PC-3 (cell line): ENCODE data around the gene CTDNEP1. TPM values are rescaled to one million over a fixed set of nuclear protein-coding genes. Genes with fewer than 3 reads are reported as not detected.
A peak's percentile ranks its signal among the peaks of the same experiment; 100 is the strongest.

Experiments
- ATAC-seq: fragments of 200-7000 bp; cut with Tn5 transposase; 2 replicates; pipeline ENCODE4 v1.9.1; 2020; ENCODE audit warnings: mild to moderate bottlenecking, moderate library complexity
- BruUV-seq: library from RNA; stranded (reverse); fragments of 400-500 nt; replicated peaks from 2 replicates; lab custom pipeline; 2021; lab: Mats Ljungman, UMichigan
- CTCF ChIA-PET: fragments of 300-600 bp; sonication (Branson Sonifier 250); formaldehyde crosslinking; loops from one replicate; lab custom pipeline; 2022; ENCODE audit warnings: antibody characterized with exemption; lab: Charles Lee
- POLR2A ChIA-PET: fragments of 300-600 bp; sonication (Branson Sonifier 250); formaldehyde crosslinking; loops from one replicate; lab custom pipeline; 2022; ENCODE audit warnings: antibody characterized with exemption; ENCODE audit not compliant: unreplicated experiment; lab: Charles Lee
- DNase-seq: peaks from one replicate; pipeline ENCODE4 v3.0.0-alpha.2; 2015
- H2AFZ ChIP-seq: fragments of 300-600 bp; sonication (generic); 2 replicates; pipeline ENCODE4 v1.6.0; 2016; ENCODE audit warnings: antibody characterized with exemption, low read length
- H3F3A ChIP-seq: fragments of 300-600 bp; sonication (generic); one replicate; pipeline ENCODE4 v1.6.0; 2017; ENCODE audit warnings: antibody characterized with exemption, low read length, control low read depth, mild to moderate bottlenecking; ENCODE audit not compliant: unreplicated experiment
- H3K27ac ChIP-seq: fragments of 300-600 bp; sonication (generic); 2 replicates; pipeline ENCODE4 v1.5.1; 2016; ENCODE audit warnings: mild to moderate bottlenecking, low read length
- H3K27me3 ChIP-seq: fragments of 300-600 bp; sonication (generic); 2 replicates; pipeline ENCODE4 v1.6.1; 2016; ENCODE audit warnings: low read length, mixed read lengths
- H3K36me3 ChIP-seq: fragments of 300-600 bp; sonication (generic); 2 replicates; pipeline ENCODE4 v1.6.1; 2016; ENCODE audit warnings: low read depth, mixed run types, low read length, mixed read lengths
- H3K4me1 ChIP-seq: fragments of 300-600 bp; sonication (generic); 2 replicates; pipeline ENCODE4 v1.5.1; 2016; ENCODE audit warnings: low read length; ENCODE audit not compliant: insufficient read depth
- H3K4me2 ChIP-seq: fragments of 300-600 bp; sonication (generic); 2 replicates; pipeline ENCODE4 v1.6.0; 2016; ENCODE audit warnings: low read length
- H3K4me3 ChIP-seq: fragments of 300-600 bp; sonication (generic); 2 replicates; pipeline ENCODE4 v1.5.1; 2016; ENCODE audit warnings: mild to moderate bottlenecking, low read length, mixed read lengths
- H3K79me2 ChIP-seq: fragments of 300-600 bp; sonication (generic); 2 replicates; pipeline ENCODE4 v1.6.1; 2017; ENCODE audit warnings: low read length, mixed read lengths
- H3K9ac ChIP-seq: fragments of 300-600 bp; sonication (generic); 2 replicates; pipeline ENCODE4 v1.6.0; 2016; ENCODE audit warnings: mild to moderate bottlenecking, low read length
- H3K9me2 ChIP-seq: fragments of 300-600 bp; sonication (generic); replicated peaks from 2 replicates; pipeline ENCODE4 v1.6.1; 2016; ENCODE audit warnings: mixed run types, low read length, mixed read lengths
- H3K9me3 ChIP-seq: fragments of 300-600 bp; sonication (generic); 2 replicates; pipeline ENCODE4 v1.6.1; 2016; ENCODE audit warnings: low read length, mixed read lengths
- H4K20me1 ChIP-seq: fragments of 300-600 bp; sonication (generic); 2 replicates; pipeline ENCODE4 v1.6.1; 2016; ENCODE audit warnings: low read length, mixed read lengths
- CTCF ChIP-seq: fragments of 300-600 bp; sonication (generic); conservative IDR thresholded peaks from 2 replicates; pipeline ENCODE4 v1.5.1; 2017; ENCODE audit warnings: antibody characterized with exemption, low read depth, mild to moderate bottlenecking, low read length
- EZH2 ChIP-seq: fragments of 300-600 bp; sonication (generic); IDR thresholded peaks from one replicate; pipeline ENCODE4 v1.6.1; 2017; ENCODE audit warnings: antibody characterized with exemption, mild to moderate bottlenecking, low read length; ENCODE audit not compliant: unreplicated experiment
- EZH2phosphoT487 ChIP-seq: fragments of 300-600 bp; sonication (generic); IDR thresholded peaks from 2 replicates; pipeline ENCODE4 v1.6.1; 2018; ENCODE audit warnings: mild to moderate bottlenecking, antibody characterized with exemption, low read length, borderline replicate concordance
- intact Hi-C: fragments of 100-400 bp; cut with micrococcal nuclease; formaldehyde crosslinking; loops from 2 replicates; pipeline ENCODE4 v1.9.0; 2023
- total RNA-seq: library from RNA; depleted of rRNA; stranded (reverse); fragments of >200 nt; gene quantifications from 2 replicates; pipeline ENCODE4 v1.2.3, GENCODE V29; 2014

The CTDNEP1 gene
- total RNA-seq, 1 experiment from 2014 or later: 52.4 TPM

GRCh38 chr17:7236808-7237207 is 14.7 kb downstream of the CTDNEP1 start:
- H3K4me3 ChIP-seq: peak overlapping the region; percentile 96; the same call in 1 of the 2 replicates
- peaks cover 75% of the 10 kb centered on the region for H3K79me2 ChIP-seq
- H3K4me2 ChIP-seq: peak overlapping the region; percentile 81
- TF ChIP-seq EZH2phosphoT487 (no peak), CTCF (no peak), EZH2 (no peak)
- peaks cover 13% of the 10 kb centered on the region; the same call in 1 of the 2 replicates for H3K36me3 ChIP-seq
- H3K9ac ChIP-seq: peak overlapping the region; percentile 89
- CTCF ChIA-PET: no interaction called here
- ATAC-seq (no peak), DNase-seq (no peak)
- POLR2A ChIA-PET: no interaction called here
- no peaks in the 10 kb centered on the region for H3K9me2 ChIP-seq
- H3K27me3 ChIP-seq: no peaks in the 10 kb centered on the region
- H3K4me1 ChIP-seq: peaks cover 49% of the 10 kb centered on the region
- intact Hi-C loops: no loop called here
- no peaks in the 10 kb centered on the region for H3K9me3 ChIP-seq
- BruUV-seq: no TSS peak
- no peak overlapping the region for H2AFZ ChIP-seq
- peaks cover 8% of the 10 kb centered on the region; the same call in 1 of the 2 replicates for H4K20me1 ChIP-seq
- H3F3A ChIP-seq: peaks cover 8% of the 10 kb centered on the region
- no peak overlapping the region for H3K27ac ChIP-seq

GRCh38 chr17:7235693-7236665 is 15.6 kb downstream of the CTDNEP1 start:
- intact Hi-C loops: loop anchor here (2.0 kb wide), 1 partner anchor 15 kb away; no protein-coding TSS in a partner anchor
- peaks cover 45% of the 10 kb centered on the region for H3K4me1 ChIP-seq
- ATAC-seq: no peak

More at GRCh38 chr17:7235693-7236665, 15.6 kb downstream of the CTDNEP1 start:
- H2AFZ ChIP-seq: no peak overlapping the region
- ChIA-PET CTCF (no interaction called here), POLR2A (no interaction called here)
- peaks cover 8% of the 10 kb centered on the region; the same call in 1 of the 2 replicates for H4K20me1 ChIP-seq
- no peak overlapping the region for H3K4me3 ChIP-seq
- H3K4me2 ChIP-seq: peak overlapping the region; percentile 83; the same call in 1 of the 2 replicates
- TF ChIP-seq EZH2phosphoT487 (no peak), CTCF (no peak), EZH2 (no peak)
- H3K9ac ChIP-seq: no peak overlapping the region
- H3K27ac ChIP-seq: peak overlapping the region; percentile 64; the same call in 1 of the 2 replicates
- BruUV-seq: TSS peak; percentile 1
- no peaks in the 10 kb centered on the region for H3K9me2 ChIP-seq
- H3K27me3 ChIP-seq: no peaks in the 10 kb centered on the region
- peaks cover 8% of the 10 kb centered on the region for H3F3A ChIP-seq
- peaks cover 13% of the 10 kb centered on the region; the same call in 1 of the 2 replicates for H3K36me3 ChIP-seq
- no peaks in the 10 kb centered on the region for H3K9me3 ChIP-seq
- H3K79me2 ChIP-seq: peaks cover 75% of the 10 kb centered on the region
- peak; percentile 52 for DNase-seq
